ENCODE results near the gene RBBP7.

The RBBP7 gene

DNA sequence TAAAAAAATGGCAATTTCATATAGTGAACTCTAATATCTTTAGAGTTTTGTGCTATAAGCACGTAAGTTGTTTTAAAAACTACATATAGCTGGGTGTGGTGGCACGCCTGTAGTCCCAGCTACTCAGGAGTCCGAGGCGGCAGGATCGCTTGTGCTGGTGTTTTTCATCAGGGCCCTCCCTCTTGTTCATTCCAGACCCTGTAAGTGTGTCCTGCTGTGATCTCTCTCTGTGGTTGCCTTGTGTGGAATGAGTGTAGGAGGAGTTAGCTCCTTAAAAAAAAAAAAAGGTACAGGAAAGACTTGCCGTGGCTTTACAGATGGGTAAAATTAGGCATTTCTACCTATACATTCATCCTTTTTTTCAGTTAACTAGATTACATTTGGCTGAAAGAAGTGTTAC is 35.4 kb downstream of the RBBP7 start:
- H3K4me3 ChIP-seq (ENCODE audit: low read depth, low read length) = no peak overlapping the region
- DNase-seq (ENCODE audit: low read depth) = no peak

GRCh38 chrX:16832301-16832700 is 37.9 kb downstream of the RBBP7 start:
- no peak for DNase-seq (ENCODE audit: low read depth)
- no peak overlapping the region for H3K4me3 ChIP-seq (ENCODE audit: low read depth, low read length)

- DNase-seq (ENCODE audit: low read depth) = peak; percentile 87
Observed at GRCh38 chrX:16828124-16828908, 41.8 kb downstream of the RBBP7 start.

DNA sequence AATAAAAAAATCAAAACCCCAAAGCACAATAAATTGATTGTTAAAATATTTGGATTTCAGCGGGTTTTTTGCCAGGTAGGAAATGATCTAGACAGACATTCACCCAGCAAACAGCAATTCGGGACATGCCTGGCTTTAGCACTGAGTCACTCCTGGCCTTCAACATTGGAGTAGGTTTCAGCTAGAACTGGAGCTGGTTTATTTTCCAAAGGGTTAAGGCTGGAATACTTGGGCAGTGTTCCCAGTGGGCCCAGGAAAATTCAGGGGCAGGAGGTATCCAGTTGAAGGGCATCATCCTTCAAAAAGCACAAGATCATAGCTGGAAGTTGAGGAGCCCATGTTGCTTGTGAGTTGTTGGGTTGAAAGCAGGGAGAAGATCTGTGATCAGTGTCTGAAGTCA is 42.9 kb downstream of the RBBP7 start:
- no peak overlapping the region for H3K4me3 ChIP-seq (ENCODE audit: low read depth, low read length)
- DNase-seq (ENCODE audit: low read depth) = no peak

More at GRCh38 chrX:16828124-16828908, 41.8 kb downstream of the RBBP7 start:
- no peak overlapping the region for H3K4me3 ChIP-seq (ENCODE audit: low read depth, low read length)

- no peak for DNase-seq (ENCODE audit: low read depth)
- H3K4me3 ChIP-seq (ENCODE audit: low read depth, low read length) = no peak overlapping the region
Observed at GRCh38 chrX:16826207-16826606, 44.0 kb downstream of the RBBP7 start.

- no peak for DNase-seq (ENCODE audit: low read depth)
- H3K4me3 ChIP-seq (ENCODE audit: low read depth, low read length) = no peak overlapping the region
Observed at GRCh38 chrX:16825264-16826035, 44.7 kb downstream of the RBBP7 start.

DNA sequence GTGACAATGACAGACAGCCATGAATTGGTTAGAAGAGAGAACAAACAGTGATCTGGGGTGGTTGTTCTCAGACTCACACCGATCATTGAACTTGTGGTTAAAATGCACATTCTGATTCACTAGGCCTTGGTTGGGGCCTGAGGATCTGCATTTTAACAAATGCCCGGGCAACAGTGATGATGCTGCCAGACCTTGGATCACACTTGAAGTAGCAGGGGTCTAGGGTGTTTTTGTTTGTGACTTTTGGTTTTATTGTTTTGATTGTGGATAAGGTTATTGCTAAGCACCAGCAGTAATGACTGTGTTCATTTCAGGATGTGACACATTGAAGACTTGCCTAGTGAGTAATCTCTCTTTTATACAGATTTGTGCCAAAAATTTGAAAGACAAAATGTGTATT is 47.4 kb downstream of the RBBP7 start:
- no peak overlapping the region for H3K4me3 ChIP-seq (ENCODE audit: low read depth, low read length)
- peak; percentile 27 for DNase-seq (ENCODE audit: low read depth)

DNA sequence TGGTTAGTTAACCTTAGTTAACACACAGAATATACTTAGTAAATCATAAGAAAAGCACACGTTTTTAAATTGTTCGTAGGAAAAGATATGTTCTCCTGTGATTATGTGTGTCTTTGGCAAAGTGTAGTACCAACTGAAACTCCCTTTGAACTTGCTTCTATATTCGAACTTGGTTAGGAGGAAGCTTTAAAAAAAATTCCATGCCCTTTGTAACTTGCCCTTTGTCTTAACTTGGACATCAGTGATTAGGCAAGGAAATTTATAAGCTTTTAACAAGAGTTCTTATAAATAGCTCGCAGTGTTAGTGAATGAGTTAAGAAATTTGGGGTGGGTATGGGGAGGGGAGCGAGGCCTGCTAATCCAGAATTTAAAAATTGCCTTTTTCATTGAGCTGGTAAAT is 50.5 kb downstream of the RBBP7 start:
- DNase-seq (ENCODE audit: low read depth) = no peak
- no peak overlapping the region for H3K4me3 ChIP-seq (ENCODE audit: low read depth, low read length)

DNA sequence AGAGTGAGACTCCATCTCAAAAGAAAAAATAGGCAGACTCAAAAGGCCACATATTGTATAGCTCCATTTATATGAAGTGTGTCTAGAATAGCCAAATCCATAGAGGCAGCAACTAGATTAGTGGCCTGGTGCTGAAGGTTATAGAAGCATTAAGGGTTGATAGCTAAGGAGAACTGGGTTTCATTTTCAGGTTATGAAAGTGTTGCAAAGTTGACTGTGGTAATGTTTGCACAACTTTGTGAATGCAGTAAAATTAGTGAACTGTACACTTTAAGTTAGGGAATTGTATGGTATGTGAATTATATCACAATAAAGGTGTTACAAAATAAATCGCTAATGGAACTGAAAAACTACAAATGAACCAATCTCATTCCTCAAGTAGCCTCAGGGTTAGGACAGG is 55.6 kb downstream of the RBBP7 start:
- no peak for DNase-seq (ENCODE audit: low read depth)

GRCh38 chrX:16807976-16808542 is 62.1 kb downstream of the RBBP7 start:
- DNase-seq (ENCODE audit: low read depth) = no peak
- peak overlapping the region; percentile 26 for H3K4me3 ChIP-seq (ENCODE audit: low read depth, low read length)

More for the DNA sequence above, 55.6 kb downstream of the RBBP7 start:
- no peak overlapping the region for H3K4me3 ChIP-seq (ENCODE audit: low read depth, low read length)

- H3K4me3 ChIP-seq (ENCODE audit: low read depth, low read length) = no peak overlapping the region
- DNase-seq (ENCODE audit: low read depth) = no peak
Observed at GRCh38 chrX:16807548-16807947, 62.6 kb downstream of the RBBP7 start.

GRCh38 chrX:16804923-16805464 is 65.2 kb downstream of the RBBP7 start:
- DNase-seq (ENCODE audit: low read depth) = no peak
- H3K4me3 ChIP-seq (ENCODE audit: low read depth, low read length) = no peak overlapping the region

DNA sequence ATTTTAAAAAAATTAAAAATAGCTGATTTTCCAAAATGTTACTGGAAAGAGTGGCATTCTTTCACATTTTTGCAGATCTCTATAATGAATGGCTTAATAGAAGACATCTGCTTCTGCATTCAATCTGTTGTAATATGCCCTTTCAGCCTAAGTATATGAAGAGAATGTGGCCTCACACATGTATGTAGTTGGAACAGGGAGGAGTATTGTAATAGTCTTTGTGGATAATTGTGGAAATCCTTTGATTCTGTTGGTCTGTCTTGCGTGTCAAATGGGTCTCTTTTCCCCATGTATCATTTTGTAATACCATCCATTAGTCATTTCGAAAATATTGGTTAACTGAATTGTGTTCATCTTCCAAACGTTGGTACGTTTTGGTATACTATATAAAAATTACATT is 72.3 kb downstream of the RBBP7 start:
- no peak overlapping the region for H3K4me3 ChIP-seq (ENCODE audit: low read depth, low read length)
- DNase-seq (ENCODE audit: low read depth) = no peak

DNA sequence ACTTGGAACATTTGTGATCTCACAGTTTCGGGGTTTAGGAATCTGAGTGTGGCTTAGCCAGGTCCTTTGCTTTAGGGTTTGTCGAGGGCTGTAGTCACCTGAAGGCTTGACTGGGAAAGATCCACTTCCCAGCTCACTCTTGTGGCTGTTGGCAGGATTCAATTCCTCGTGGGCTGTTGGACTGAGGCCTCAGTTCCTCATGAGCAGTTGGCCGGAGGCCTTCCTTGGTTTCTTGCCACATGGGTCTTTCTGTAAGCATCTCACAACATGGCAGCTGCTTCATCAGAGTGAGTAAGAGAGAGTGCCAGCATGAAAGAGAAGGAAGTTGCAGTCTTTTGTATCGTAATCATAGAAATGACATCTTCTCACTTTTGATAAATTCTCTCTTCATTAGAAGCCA is 72.8 kb downstream of the RBBP7 start:
- DNase-seq (ENCODE audit: low read depth) = no peak
- no peak overlapping the region for H3K4me3 ChIP-seq (ENCODE audit: low read depth, low read length)

GRCh38 chrX:16796298-16796697 is 73.9 kb downstream of the RBBP7 start:
- DNase-seq (ENCODE audit: low read depth) = no peak
- H3K4me3 ChIP-seq (ENCODE audit: low read depth, low read length) = no peak overlapping the region
